ENCODE data around the gene SUN2. TPM values are rescaled to one million over a fixed set of nuclear protein-coding genes. Genes with fewer than 3 reads are reported as not detected.

SUN2 gene
- total and polyA plus RNA-seq, 2 of the 4 experiments (the other 2 are of a cell fraction), result 27.8 to 50.0 TPM

GRCh38 chr22:38774496-38775166, 18.8 kb upstream of the SUN2 start:
- 80% methylated on average over 1 of the region's 11 CpGs; no CpG with 5 or more reads in 1 of the 2 experiments for WGBS, 2 experiments (ENCODE audit: extremely low coverage in 2 of 2, insufficient read length in 1 of 2)
- no peak for DNase-seq
- H3K79me1 ChIP-seq (ENCODE audit: low read depth in 1 of 2, low read length in 2 of 2), result no peaks in the 10 kb centered on the region
- no peak overlapping the region for H4K91ac ChIP-seq (ENCODE audit: insufficient read depth, low read depth, low read length)
- POLR2A ChIA-PET (ENCODE audit: unreplicated experiment), result no interaction called here
- no peak overlapping the region for H2BK20ac ChIP-seq (ENCODE audit: low read depth, low read length)
- no peak overlapping the region for H4K8ac ChIP-seq (ENCODE audit: low read depth in 2 of 2, low read length in 2 of 2)
- no peak overlapping the region for H2BK15ac ChIP-seq (ENCODE audit: low read depth, low read length)
- no peak overlapping the region for H2AK9ac ChIP-seq (replicated peaks; ENCODE audit: low read depth, low read length, poor library complexity)
- H4K5ac ChIP-seq (ENCODE audit: low read depth, low read length), result no peak overlapping the region
- no TSS peak for BruUV-seq (replicated peaks)
- in situ Hi-C loops (cut with MboI; ENCODE audit: low sequenced_read_pairs) (no loop called here), intact Hi-C loops (cut with micrococcal nuclease) (no loop called here), dilution Hi-C loops (cut with HindIII; ENCODE audit: low sequenced_read_pairs, unreplicated experiment) (no loop called here)
- H3K27ac ChIP-seq (ENCODE audit: insufficient read depth, low read length), result no peak overlapping the region
- peaks cover 4% of the 10 kb centered on the region; the same call in 1 of the 2 replicates for H3K36me3 ChIP-seq (ENCODE audit: control insufficient read depth, insufficient read depth, low read length)
- H3K56ac ChIP-seq (ENCODE audit: extremely low read depth, insufficient read depth, low read length), result no peak overlapping the region
- H3K4me3 ChIP-seq (ENCODE audit: insufficient read depth, low read depth, low read length), result no peak overlapping the region
- no peak overlapping the region for H2BK120ac ChIP-seq (ENCODE audit: low read depth, low read length)
- no peaks in the 10 kb centered on the region for H3K4me1 ChIP-seq (ENCODE audit: control insufficient read depth, insufficient read depth, low read length)
- H2BK5ac ChIP-seq (ENCODE audit: low read depth, low read length, poor library complexity, severe bottlenecking), result no peak overlapping the region
- no peaks in the 10 kb centered on the region for H3K9me1 ChIP-seq (ENCODE audit: insufficient read depth, low read length)
- no peaks in the 10 kb centered on the region for H4K20me1 ChIP-seq (ENCODE audit: insufficient read depth, low read length)
- ATAC-seq (ENCODE audit: low read depth), result no peak
- H3K27me3 ChIP-seq (ENCODE audit: control insufficient read depth, insufficient read depth, low read length), result no peaks in the 10 kb centered on the region
- no peak for TF ChIP-seq CEBPB (IDR thresholded peaks at IDR 0.05; ENCODE audit: low read depth, low read length)
- no peak for TF ChIP-seq RAD21 (IDR thresholded peaks at IDR 0.05; ENCODE audit: low read length)
- TF ChIP-seq MAFK (IDR thresholded peaks at IDR 0.05; ENCODE audit: low read depth, low read length), result no peak
- no peak for TF ChIP-seq SMC3 (IDR thresholded peaks at IDR 0.05; ENCODE audit: low read depth, low read length)
- no peak for TF ChIP-seq POLR2A (IDR thresholded peaks at IDR 0.05; ENCODE audit: low read depth, low read length)
- no peak for TF ChIP-seq CHD1 (IDR thresholded peaks at IDR 0.05; ENCODE audit: low read depth, low read length)
- TF ChIP-seq MAZ (IDR thresholded peaks at IDR 0.05; ENCODE audit: borderline replicate concordance, low read depth, low read length), result no peak
- no peak for TF ChIP-seq RCOR1 (IDR thresholded peaks at IDR 0.05; ENCODE audit: insufficient replicate concordance, low read length)
- H2AK5ac ChIP-seq (ENCODE audit: low read depth, low read length), result no peak overlapping the region
- no peak overlapping the region for H3K4ac ChIP-seq (ENCODE audit: low read depth, low read length)
- H3K9me3 ChIP-seq (ENCODE audit: control insufficient read depth, insufficient read depth, low read length), result no peaks in the 10 kb centered on the region
- no peak overlapping the region for H2AFZ ChIP-seq (replicated peaks; ENCODE audit: low read length, poor library complexity)
- H3K4me2 ChIP-seq (ENCODE audit: low read depth, low read length), result no peak overlapping the region
- no peak overlapping the region for H3K18ac ChIP-seq (ENCODE audit: low read depth, low read length)
- H3K9ac ChIP-seq (ENCODE audit: low read depth, low read length), result no peak overlapping the region
- CTCF ChIA-PET, result no interaction called here
- no peak overlapping the region for H3K14ac ChIP-seq (replicated peaks; ENCODE audit: low read depth, low read length)
- H3K23ac ChIP-seq (ENCODE audit: low read depth, low read length), result no peak overlapping the region
